LNCaP clone FGC (cell line): ENCODE data around the gene INCENP.

Experiments used
- DNase-seq: peaks from one replicate; pipeline ENCODE4 v3.0.0-alpha.2; 2011; ENCODE audit warnings: low read depth
- H3K4me3 ChIP-seq: 2 replicates; pipeline ENCODE4 v1.5.1; 2011; ENCODE audit warnings: mild to moderate bottlenecking, low read depth, low read length, control low read depth
- CTCF ChIP-seq: IDR thresholded peaks from 2 replicates; pipeline ENCODE4 v1.5.1; 2012; ENCODE audit warnings: mild to moderate bottlenecking; ENCODE audit not compliant: control insufficient read depth, insufficient read depth; ENCODE audit errors: extremely low read depth

Gene INCENP

GRCh38 chr11:62088331-62088933 is 35.4 kb upstream of the INCENP start:
- DNase-seq, result no peak
- no peak overlapping the region for H3K4me3 ChIP-seq
- no peak for TF ChIP-seq CTCF

GRCh38 chr11:62103141-62103540 is 20.7 kb upstream of the INCENP start:
- no peak for DNase-seq
- no peak for TF ChIP-seq CTCF
- no peak overlapping the region for H3K4me3 ChIP-seq

DNA sequence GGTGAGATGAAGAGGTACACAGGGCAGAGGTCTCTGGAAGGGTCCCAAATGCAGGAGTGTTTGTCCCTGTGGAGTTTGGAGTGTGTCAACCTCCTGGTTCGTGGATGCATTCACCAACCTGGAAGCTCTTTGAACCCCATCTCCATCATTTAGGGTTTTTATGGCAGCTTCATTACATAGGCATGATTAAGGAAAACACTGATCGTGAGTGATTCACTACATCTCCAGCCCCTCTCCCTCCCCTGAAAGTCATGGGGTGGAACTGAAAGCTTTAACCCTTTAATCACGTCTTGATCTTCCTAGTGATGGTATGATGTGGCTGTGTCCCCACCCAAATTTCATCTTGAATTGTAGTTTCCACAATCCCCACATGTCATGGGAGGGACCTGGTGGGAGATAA is 19.8 kb upstream of the INCENP start:
- DNase-seq, result no peak
- no peak overlapping the region for H3K4me3 ChIP-seq
- TF ChIP-seq CTCF, result no peak

DNA sequence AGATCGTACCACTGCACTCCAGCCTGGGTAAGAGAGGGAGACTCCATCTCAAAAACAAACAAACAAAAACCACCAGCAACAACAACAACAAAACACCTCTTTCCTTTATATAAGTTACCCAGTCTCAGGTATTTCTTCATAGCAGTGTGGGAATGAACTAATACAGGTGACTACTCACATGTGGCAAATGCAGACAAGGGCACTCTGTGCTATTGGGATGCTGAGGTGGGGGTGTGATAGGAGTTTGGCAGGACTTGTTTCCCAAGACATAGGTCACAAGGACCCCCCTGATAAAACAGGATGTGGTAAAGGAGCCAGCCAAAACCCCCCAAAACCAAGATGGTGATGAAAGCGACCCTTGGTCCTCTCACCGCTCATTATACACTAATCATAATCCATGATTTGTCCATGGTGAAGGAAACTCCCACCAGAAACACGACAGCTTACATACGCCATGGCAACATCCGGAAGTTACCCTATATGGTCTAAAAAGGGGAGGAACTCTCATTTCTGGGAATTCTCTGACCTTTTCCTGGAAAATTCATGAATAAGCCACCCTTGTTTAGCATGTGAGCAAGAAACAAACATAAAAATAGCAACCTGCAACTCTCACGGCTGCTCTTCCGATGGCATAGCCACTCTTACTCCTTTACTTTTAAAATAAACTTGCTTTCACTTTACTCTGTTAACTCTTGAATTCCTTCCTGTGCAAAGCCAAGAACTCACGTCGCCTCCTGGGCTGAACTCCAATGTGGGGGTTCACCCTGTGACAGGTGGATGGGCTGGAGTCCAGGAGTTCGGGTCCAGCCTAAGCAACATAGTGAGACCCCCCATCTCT is 18.8 kb upstream of the INCENP start:
- TF ChIP-seq CTCF, result no peak
- no peak for DNase-seq
- H3K4me3 ChIP-seq, result no peak overlapping the region

- no peak for DNase-seq
- H3K4me3 ChIP-seq, result no peak overlapping the region
- no peak for TF ChIP-seq CTCF
Observed at GRCh38 chr11:62105667-62106191, 18.1 kb upstream of the INCENP start.

DNA sequence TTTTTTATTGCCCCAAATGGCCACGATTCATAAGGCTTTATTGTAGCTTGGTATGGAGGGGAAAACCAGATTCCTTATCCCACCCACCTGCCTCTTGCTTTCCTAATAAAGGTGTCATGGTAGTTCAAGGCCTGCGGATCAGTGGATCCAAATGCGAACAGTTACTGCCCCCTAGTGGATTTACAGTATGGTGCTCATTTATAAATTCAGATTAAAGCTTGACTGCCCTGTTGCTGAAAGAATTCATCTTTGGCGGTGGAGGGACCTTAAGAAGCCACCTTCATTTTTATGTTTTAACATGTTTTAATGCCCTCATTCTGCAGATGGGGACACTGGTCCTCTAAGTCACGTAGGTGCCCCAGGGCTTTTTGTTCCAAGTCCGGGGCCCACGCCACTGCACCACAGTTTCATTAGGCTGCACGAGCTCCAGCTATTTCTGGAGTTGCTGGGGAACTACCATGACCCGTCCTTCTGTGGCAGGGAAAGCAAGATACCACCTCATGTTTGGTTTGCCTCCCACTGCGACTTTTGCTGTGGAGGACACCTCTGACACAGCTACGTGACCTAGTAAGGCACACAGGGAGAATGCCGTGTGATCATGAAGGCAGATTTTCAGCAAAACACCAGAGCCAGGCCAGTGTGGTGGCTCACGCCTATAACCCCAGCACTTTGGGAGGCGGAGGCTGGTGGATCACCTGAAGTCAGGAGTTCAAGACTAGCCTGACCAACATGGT is 15.6 kb upstream of the INCENP start:
- peak; percentile 35 for DNase-seq
- TF ChIP-seq CTCF, result peak; percentile 79
- H3K4me3 ChIP-seq, result no peak overlapping the region
